ENCODE data around the gene ST7L.

DNA sequence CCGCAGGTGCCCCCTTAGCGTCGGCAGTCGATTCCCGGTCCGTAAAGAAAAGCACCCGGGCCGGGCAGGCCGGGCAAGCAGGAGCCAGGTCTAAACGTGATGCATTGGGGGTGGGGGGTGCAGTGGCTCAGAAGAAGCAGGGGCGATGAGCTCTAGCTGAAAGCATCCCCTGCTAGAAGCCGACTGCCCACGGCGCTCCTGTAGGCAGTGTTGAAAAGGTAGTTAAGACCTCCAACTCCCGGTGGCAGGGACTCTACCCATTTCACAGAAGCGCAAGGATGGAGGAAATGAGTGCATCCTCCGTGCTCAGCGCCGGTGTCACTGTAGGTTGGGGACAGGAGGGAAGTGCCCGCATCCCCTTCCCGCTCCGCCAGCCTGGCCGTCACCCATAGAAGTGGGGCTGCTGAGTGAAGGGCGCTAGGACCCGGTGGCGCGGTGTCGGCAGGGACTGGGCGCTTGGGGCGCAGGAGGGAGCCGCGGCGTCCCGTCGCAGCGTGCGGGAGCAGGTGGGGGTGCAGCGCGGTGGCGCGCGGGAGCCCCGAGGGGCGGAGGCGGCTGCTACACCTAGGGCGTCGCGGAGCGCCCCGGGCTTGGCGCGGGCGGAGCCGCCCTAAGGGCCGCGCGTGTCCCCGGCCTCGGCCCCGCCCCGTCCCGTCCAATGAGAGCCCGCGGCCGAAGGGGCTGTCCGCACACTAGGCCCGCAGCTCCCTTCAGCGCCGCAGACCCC, 110.5 kb downstream of the ST7L start, which contains the start of gene WNT2B:
- TF ChIP-seq, protein P1, sequence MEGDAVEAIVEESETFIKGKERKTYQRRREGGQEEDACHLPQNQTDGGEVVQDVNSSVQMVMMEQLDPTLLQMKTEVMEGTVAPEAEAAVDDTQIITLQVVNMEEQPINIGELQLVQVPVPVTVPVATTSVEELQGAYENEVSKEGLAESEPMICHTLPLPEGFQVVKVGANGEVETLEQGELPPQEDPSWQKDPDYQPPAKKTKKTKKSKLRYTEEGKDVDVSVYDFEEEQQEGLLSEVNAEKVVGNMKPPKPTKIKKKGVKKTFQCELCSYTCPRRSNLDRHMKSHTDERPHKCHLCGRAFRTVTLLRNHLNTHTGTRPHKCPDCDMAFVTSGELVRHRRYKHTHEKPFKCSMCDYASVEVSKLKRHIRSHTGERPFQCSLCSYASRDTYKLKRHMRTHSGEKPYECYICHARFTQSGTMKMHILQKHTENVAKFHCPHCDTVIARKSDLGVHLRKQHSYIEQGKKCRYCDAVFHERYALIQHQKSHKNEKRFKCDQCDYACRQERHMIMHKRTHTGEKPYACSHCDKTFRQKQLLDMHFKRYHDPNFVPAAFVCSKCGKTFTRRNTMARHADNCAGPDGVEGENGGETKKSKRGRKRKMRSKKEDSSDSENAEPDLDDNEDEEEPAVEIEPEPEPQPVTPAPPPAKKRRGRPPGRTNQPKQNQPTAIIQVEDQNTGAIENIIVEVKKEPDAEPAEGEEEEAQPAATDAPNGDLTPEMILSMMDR (IDR thresholded peaks at IDR 0.05; ENCODE audit: poor library complexity) = peak; percentile 5
- no peak for TF ChIP-seq EZH2 (IDR thresholded peaks at IDR 0.05; ENCODE audit: borderline replicate concordance)
